Keratinocyte (primary cell): ENCODE measurements around the gene FGFR3. TPM values are rescaled to one million over a fixed set of nuclear protein-coding genes. Genes with fewer than 3 reads are reported as not detected.

Experiments used
- DNase-seq: peaks from one replicate; pipeline ENCODE4 v3.0.0-alpha.2; 2011; ENCODE audit warnings: low read depth, missing footprints, low spot score
- FAIRE-seq: peaks from 2 replicates; lab custom pipeline; 2011; peaks lifted over from hg19 to GRCh38; lab: Jason Lieb, UNC
- H2AFZ ChIP-seq: 2 replicates; pipeline ENCODE4 v1.6.0; 2012; ENCODE audit warnings: low read length, control low read depth, inconsistent platforms; ENCODE audit not compliant: control insufficient read depth
- H3K27ac ChIP-seq: 2 replicates; pipeline ENCODE4 v1.5.1; 2011; ENCODE audit warnings: low read length; ENCODE audit not compliant: control insufficient read depth, insufficient read depth
- H3K27me3 ChIP-seq: 3 replicates; pipeline ENCODE4 v1.6.0; 2011; ENCODE audit warnings: low read length; ENCODE audit not compliant: control insufficient read depth, insufficient read depth; ENCODE audit errors: extremely low read depth
- H3K36me3 ChIP-seq, 2 experiments: 2 replicates in 1 of 2; 3 replicates in 1 of 2; pipeline ENCODE4 v1.5.1; 2011; ENCODE audit warnings: low read length in 2 of 2, mild to moderate bottlenecking in 1 of 2; ENCODE audit not compliant: control insufficient read depth in 2 of 2, insufficient read depth in 2 of 2; ENCODE audit errors: extremely low read depth in 1 of 2
- H3K4me1 ChIP-seq: 3 replicates; pipeline ENCODE4 v1.5.1; 2011; ENCODE audit warnings: low read length; ENCODE audit not compliant: control insufficient read depth, insufficient read depth; ENCODE audit errors: extremely low read depth
- H3K4me2 ChIP-seq: 3 replicates; pipeline ENCODE4 v1.6.0; 2011; ENCODE audit warnings: low read depth, low read length; ENCODE audit not compliant: control insufficient read depth, insufficient read depth; ENCODE audit errors: extremely low read depth
- H3K4me3 ChIP-seq, 3 experiments: fragments of 200-600 bp in 1 of 3; sonication (generic) in 1 of 3; 2 replicates in 2 of 3; 3 replicates in 1 of 3; pipeline ENCODE4 v1.5.1; 2011 to 2016; ENCODE audit warnings: low read length in 3 of 3, mild to moderate bottlenecking in 3 of 3, control low read depth in 2 of 3, inconsistent platforms in 1 of 3, low read depth in 1 of 3, mixed read lengths in 1 of 3, mixed run types in 1 of 3, moderate library complexity in 1 of 3; ENCODE audit not compliant: control insufficient read depth in 2 of 3, insufficient read depth in 2 of 3; ENCODE audit errors: extremely low read depth in 1 of 3
- H3K79me2 ChIP-seq: 2 replicates; pipeline ENCODE4 v1.6.0; 2012; ENCODE audit warnings: low read length; ENCODE audit not compliant: control insufficient read depth, insufficient read depth
- H3K9ac ChIP-seq: 3 replicates; pipeline ENCODE4 v1.6.0; 2011; ENCODE audit warnings: low read length; ENCODE audit not compliant: control insufficient read depth, insufficient read depth; ENCODE audit errors: extremely low read depth
- H3K9me1 ChIP-seq: 3 replicates; pipeline ENCODE4 v1.6.0; 2011; ENCODE audit warnings: low read length; ENCODE audit not compliant: control insufficient read depth, insufficient read depth; ENCODE audit errors: extremely low read depth
- H3K9me3 ChIP-seq: 2 replicates; pipeline ENCODE4 v1.5.1; 2012; ENCODE audit warnings: low read depth, low read length; ENCODE audit not compliant: control insufficient read depth
- H4K20me1 ChIP-seq: 3 replicates; pipeline ENCODE4 v1.6.0; 2011; ENCODE audit warnings: low read length; ENCODE audit not compliant: control insufficient read depth, insufficient read depth; ENCODE audit errors: extremely low read depth
- EZH2 ChIP-seq: IDR thresholded peaks from one replicate; pipeline ENCODE4 v1.6.1; 2012; ENCODE audit warnings: inconsistent platforms, mild to moderate bottlenecking, low read length, moderate library complexity
- dilution Hi-C: fragments of 300-500 bp; cut with MboI; formaldehyde crosslinking; loops from one replicate; pipeline ENCODE4 v1.7.0; 2020; ENCODE audit warnings: low sequenced_read_pairs; ENCODE audit not compliant: extremely low pct_ligation_motif_present
- polyA plus RNA-seq, 5 experiments: library from polyadenylated mRNA; depleted of rRNA in 3 of 5; stranded (reverse) in 3 of 5; stranded (forward) in 1 of 5; unstranded in 1 of 5; fragments of >200 nt; gene quantifications; 1 replicate in 1 of 5; 2 replicates in 3 of 5; 3 replicates in 1 of 5; pipeline versions ENCODE4 v1.2.1 to v1.2.3, GENCODE V29; 2011 to 2012; ENCODE audit warnings: missing spikeins in 2 of 5, low read depth in 1 of 5, low replicate concordance in 1 of 5
- TF ChIP-seq, protein P1 (sequence below), 3 experiments: IDR thresholded peaks in 1 of 3; conservative IDR thresholded peaks in 1 of 3; optimal IDR thresholded peaks in 1 of 3; 2 replicates in 2 of 3; 3 replicates in 1 of 3; pipeline versions ENCODE3 to v1.5.1; 2011; ENCODE audit warnings: low read length in 3 of 3, mild to moderate bottlenecking in 3 of 3, moderate library complexity in 2 of 3, control low read depth in 1 of 3, inconsistent platforms in 1 of 3; ENCODE audit not compliant: insufficient read depth in 2 of 3; ENCODE audit errors: extremely low read depth in 1 of 3

FGFR3 gene
- polyA plus RNA-seq, 1 donor (not counting 4 experiments of a cell fraction or from before 2014, with no cell fraction given) = 45.2 TPM

- peaks cover 3% of the 10 kb centered on the region for H3K4me1 ChIP-seq
- H3K4me2 ChIP-seq = no peak overlapping the region
- H3K27ac ChIP-seq = no peak overlapping the region
- H3K36me3 ChIP-seq = peaks cover 4 to 9% of the 10 kb centered on the region in 2 experiments
- H3K9me3 ChIP-seq = no peaks in the 10 kb centered on the region
- no peaks in the 10 kb centered on the region for H3K9me1 ChIP-seq
- H4K20me1 ChIP-seq = no peaks in the 10 kb centered on the region
- TF ChIP-seq EZH2 = no peak
- TF ChIP-seq, protein P1, sequence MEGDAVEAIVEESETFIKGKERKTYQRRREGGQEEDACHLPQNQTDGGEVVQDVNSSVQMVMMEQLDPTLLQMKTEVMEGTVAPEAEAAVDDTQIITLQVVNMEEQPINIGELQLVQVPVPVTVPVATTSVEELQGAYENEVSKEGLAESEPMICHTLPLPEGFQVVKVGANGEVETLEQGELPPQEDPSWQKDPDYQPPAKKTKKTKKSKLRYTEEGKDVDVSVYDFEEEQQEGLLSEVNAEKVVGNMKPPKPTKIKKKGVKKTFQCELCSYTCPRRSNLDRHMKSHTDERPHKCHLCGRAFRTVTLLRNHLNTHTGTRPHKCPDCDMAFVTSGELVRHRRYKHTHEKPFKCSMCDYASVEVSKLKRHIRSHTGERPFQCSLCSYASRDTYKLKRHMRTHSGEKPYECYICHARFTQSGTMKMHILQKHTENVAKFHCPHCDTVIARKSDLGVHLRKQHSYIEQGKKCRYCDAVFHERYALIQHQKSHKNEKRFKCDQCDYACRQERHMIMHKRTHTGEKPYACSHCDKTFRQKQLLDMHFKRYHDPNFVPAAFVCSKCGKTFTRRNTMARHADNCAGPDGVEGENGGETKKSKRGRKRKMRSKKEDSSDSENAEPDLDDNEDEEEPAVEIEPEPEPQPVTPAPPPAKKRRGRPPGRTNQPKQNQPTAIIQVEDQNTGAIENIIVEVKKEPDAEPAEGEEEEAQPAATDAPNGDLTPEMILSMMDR (optimal IDR thresholded peaks at IDR 0.05 in 1 of 3, IDR thresholded peaks at IDR 0.05 in 1 of 3, conservative IDR thresholded peaks at IDR 0.05 in 1 of 3; ENCODE audit: extremely low read depth in 1 of 3, insufficient read depth in 2 of 3, low read length in 3 of 3) = no peak
- H3K79me2 ChIP-seq = no peaks in the 10 kb centered on the region
- FAIRE-seq (no peak), DNase-seq (no peak)
- no peaks in the 10 kb centered on the region for H3K27me3 ChIP-seq
- H2AFZ ChIP-seq = no peak overlapping the region
- H3K9ac ChIP-seq = no peak overlapping the region
- dilution Hi-C loops = no loop called here
- no peak overlapping the region for H3K4me3 ChIP-seq
Observed at GRCh38 chr4:1745697-1746096, 47.4 kb upstream of the FGFR3 start.

DNA sequence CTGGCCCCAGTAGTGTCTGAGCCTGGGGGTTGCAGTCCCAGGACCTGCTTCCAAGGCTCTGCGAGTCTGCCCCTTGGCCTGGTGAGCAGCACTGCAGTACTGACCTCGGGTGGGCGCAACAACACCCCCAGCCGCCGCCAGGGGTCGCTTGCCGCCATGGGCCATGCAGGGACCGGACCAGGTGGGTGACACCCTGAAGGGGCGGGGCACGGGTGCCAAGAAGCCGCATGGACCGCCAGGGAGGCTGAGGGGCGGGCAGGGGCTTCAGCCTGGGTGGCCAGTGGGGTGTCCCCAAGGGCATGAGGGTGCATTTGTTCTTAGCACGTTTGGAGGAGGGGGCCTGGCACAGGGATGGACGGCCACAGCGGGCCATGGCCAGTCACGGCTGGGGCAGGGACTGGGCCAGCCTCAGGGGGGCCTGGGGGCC, 46.8 kb upstream of the FGFR3 start:
- no peak for FAIRE-seq
- no peak for DNase-seq
- H3K4me2 ChIP-seq = no peak overlapping the region
- H3K9me3 ChIP-seq = no peaks in the 10 kb centered on the region
- peaks cover 5% of the 10 kb centered on the region for H3K4me1 ChIP-seq
- H3K4me3 ChIP-seq = no peak overlapping the region
- no peaks in the 10 kb centered on the region for H3K27me3 ChIP-seq
- no peak for TF ChIP-seq EZH2
- TF ChIP-seq, protein P1 (optimal IDR thresholded peaks at IDR 0.05 in 1 of 3, IDR thresholded peaks at IDR 0.05 in 1 of 3, conservative IDR thresholded peaks at IDR 0.05 in 1 of 3; ENCODE audit: extremely low read depth in 1 of 3, insufficient read depth in 2 of 3, low read length in 3 of 3) = peak in 2 of 3 experiments; percentile 60 to 81
- no peak overlapping the region for H2AFZ ChIP-seq
- no peak overlapping the region for H3K9ac ChIP-seq
- H3K36me3 ChIP-seq = peaks cover 0 to 5% of the 10 kb centered on the region in 2 experiments
- dilution Hi-C loops = no loop called here
- no peak overlapping the region for H3K27ac ChIP-seq
- no peaks in the 10 kb centered on the region for H3K9me1 ChIP-seq
- H3K79me2 ChIP-seq = no peaks in the 10 kb centered on the region
- H4K20me1 ChIP-seq = no peaks in the 10 kb centered on the region
